ENCODE measurements around the gene KRT83. TPM values are rescaled to one million over a fixed set of nuclear protein-coding genes. Genes with fewer than 3 reads are reported as not detected.
"Not testable (repeated sequence)": the region's sequence is repeated elsewhere in the genome, so short reads cannot be mapped to it uniquely, and the experiment has no call there.

KRT83 gene
- total RNA-seq, 1 donor: not detected

DNA sequence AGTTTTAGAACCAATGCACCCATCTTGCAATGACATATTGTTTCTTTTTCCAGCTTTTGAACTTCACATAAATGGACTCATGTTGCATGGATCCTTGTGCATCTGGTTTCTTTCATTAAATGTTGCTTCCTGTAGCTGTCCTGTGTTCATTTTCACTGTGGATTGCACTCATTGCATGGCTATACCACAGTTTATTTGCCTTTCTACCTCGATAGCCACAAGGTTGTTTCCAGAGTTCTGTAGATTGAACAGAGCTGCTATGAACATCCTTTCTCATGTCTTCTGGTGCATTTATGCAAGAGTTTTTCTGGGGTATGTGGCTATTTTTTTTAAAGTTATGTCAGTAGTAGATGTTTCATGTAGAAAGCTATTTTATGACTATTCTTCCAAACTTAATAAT lies 26.4 kb downstream of the KRT83 start:
- Histone ChIP-seq H3K4me3 (ENCODE audit: insufficient read depth, low read length) (no peak overlapping the region), H2AFZ (ENCODE audit: low read length) (no peak overlapping the region), H3K79me2 (ENCODE audit: insufficient read depth, low read length) (no peaks in the 10 kb centered on the region), H3K4me2 (ENCODE audit: insufficient read depth, low read length) (no peak overlapping the region), H3K9me3 (ENCODE audit: low read depth, low read length) (no peaks in the 10 kb centered on the region), H4K20me1 (ENCODE audit: insufficient read depth, low read length) (no peaks in the 10 kb centered on the region), H3K36me3 (ENCODE audit: insufficient read depth, low read length) (no peaks in the 10 kb centered on the region), H3K4me1 (ENCODE audit: insufficient read depth, low read length) (no peaks in the 10 kb centered on the region), H3K27me3 (ENCODE audit: insufficient read depth, low read length) (peaks cover 7% of the 10 kb centered on the region), H3K27ac (ENCODE audit: low read depth, low read length) (no peak overlapping the region)
- DNase-seq (ENCODE audit: insufficient read length, low spot score, missing footprints): no peak
- TF ChIP-seq, protein P1, sequence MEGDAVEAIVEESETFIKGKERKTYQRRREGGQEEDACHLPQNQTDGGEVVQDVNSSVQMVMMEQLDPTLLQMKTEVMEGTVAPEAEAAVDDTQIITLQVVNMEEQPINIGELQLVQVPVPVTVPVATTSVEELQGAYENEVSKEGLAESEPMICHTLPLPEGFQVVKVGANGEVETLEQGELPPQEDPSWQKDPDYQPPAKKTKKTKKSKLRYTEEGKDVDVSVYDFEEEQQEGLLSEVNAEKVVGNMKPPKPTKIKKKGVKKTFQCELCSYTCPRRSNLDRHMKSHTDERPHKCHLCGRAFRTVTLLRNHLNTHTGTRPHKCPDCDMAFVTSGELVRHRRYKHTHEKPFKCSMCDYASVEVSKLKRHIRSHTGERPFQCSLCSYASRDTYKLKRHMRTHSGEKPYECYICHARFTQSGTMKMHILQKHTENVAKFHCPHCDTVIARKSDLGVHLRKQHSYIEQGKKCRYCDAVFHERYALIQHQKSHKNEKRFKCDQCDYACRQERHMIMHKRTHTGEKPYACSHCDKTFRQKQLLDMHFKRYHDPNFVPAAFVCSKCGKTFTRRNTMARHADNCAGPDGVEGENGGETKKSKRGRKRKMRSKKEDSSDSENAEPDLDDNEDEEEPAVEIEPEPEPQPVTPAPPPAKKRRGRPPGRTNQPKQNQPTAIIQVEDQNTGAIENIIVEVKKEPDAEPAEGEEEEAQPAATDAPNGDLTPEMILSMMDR (IDR thresholded peaks at IDR 0.05; ENCODE audit: extremely low read depth, low read depth, low read length): no peak

DNA sequence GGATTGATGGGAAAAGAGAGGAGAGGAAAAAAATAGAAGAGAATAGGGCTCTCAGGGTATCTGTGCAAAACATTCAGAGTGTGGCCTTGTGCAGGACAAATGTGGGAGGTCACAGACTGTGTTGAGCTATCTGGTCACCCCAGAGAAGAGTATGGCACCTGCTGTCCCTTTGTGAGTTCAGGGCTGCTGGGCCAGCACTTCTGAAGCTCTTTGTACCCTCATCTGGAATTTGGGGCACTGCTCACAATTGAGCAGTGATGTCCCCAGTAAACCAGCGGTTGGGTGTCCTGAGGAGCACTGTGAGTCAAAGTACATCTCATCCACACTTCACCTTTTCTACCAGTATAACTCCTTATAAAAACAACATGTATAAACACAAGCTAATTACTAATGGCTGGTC lies 27.3 kb downstream of the KRT83 start:
- no peaks in the 10 kb centered on the region for H3K9me3 ChIP-seq (ENCODE audit: low read depth, low read length)
- H3K4me1 ChIP-seq (ENCODE audit: insufficient read depth, low read length): no peaks in the 10 kb centered on the region
- H2AFZ ChIP-seq (ENCODE audit: low read length): no peak overlapping the region
- DNase-seq (ENCODE audit: insufficient read length, low spot score, missing footprints): peak; percentile 74
- H3K27ac ChIP-seq (ENCODE audit: low read depth, low read length): no peak overlapping the region
- H3K4me2 ChIP-seq (ENCODE audit: insufficient read depth, low read length): no peak overlapping the region
- TF ChIP-seq, protein P1 (IDR thresholded peaks at IDR 0.05; ENCODE audit: extremely low read depth, low read depth, low read length): no peak
- H3K4me3 ChIP-seq (ENCODE audit: insufficient read depth, low read length): no peak overlapping the region
- H3K36me3 ChIP-seq (ENCODE audit: insufficient read depth, low read length): no peaks in the 10 kb centered on the region
- no peaks in the 10 kb centered on the region for H3K79me2 ChIP-seq (ENCODE audit: insufficient read depth, low read length)
- peaks cover 7% of the 10 kb centered on the region for H3K27me3 ChIP-seq (ENCODE audit: insufficient read depth, low read length)
- H4K20me1 ChIP-seq (ENCODE audit: insufficient read depth, low read length): no peaks in the 10 kb centered on the region

DNA sequence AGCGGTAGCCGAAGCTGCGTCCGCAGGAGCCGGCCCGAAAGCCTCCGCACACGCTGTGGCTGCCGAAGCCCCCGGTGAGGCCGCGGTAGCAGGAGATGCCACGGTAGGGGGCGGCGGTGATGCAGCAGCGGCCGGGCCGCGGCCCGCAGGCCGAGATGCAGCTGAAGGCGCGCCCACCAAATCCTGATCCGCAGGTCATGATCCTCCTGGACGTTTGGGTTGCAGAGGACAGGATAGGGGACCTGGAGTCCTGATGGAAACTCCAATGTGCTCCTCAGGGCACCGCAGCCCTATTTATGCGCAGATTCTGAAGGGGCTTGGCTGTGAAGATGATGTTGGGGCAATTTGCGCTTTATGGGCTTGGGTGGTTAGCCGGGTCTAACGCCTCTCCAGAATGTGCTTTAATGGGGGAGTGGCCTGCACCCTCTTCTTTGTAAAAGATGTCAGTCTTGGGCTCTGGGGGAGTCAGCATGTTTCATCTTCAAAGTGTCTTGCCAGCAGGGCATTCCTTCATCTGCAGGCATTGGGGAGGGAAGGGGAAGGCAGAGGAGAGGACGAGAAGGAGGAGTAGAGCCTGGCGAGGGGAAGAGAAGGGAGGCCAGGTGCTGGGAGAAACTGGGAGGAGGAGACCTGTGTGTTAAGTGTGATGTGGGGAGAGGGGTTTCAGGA lies 29.8 kb downstream of the KRT83 start, which contains the start of gene KRT81:
TSS of gene KRT81 (minus strand) at position 268 of the 669 bp plus-strand sequence. CDS start at position 199, 69 bp downstream.
- Histone ChIP-seq H3K4me1 (ENCODE audit: insufficient read depth, low read length) (peaks cover 4% of the 10 kb centered on the region), H3K27ac (ENCODE audit: low read depth, low read length) (no peak within 1 kb of the TSS), H3K36me3 (ENCODE audit: insufficient read depth, low read length) (no peaks in the 10 kb centered on the region), H3K79me2 (ENCODE audit: insufficient read depth, low read length) (no peaks in the 10 kb centered on the region), H4K20me1 (ENCODE audit: insufficient read depth, low read length) (no peaks in the 10 kb centered on the region), H3K9me3 (ENCODE audit: low read depth, low read length) (no peaks in the 10 kb centered on the region), H2AFZ (ENCODE audit: low read length) (no peak within 1 kb of the TSS), H3K4me3 (ENCODE audit: insufficient read depth, low read length) (no peak within 1 kb of the TSS), H3K27me3 (ENCODE audit: insufficient read depth, low read length) (no peaks in the 10 kb centered on the region), H3K4me2 (ENCODE audit: insufficient read depth, low read length) (no peak within 1 kb of the TSS)
- no peak for DNase-seq (ENCODE audit: insufficient read length, low spot score, missing footprints)
- TF ChIP-seq, protein P1 (IDR thresholded peaks at IDR 0.05; ENCODE audit: extremely low read depth, low read depth, low read length): no peak

DNA sequence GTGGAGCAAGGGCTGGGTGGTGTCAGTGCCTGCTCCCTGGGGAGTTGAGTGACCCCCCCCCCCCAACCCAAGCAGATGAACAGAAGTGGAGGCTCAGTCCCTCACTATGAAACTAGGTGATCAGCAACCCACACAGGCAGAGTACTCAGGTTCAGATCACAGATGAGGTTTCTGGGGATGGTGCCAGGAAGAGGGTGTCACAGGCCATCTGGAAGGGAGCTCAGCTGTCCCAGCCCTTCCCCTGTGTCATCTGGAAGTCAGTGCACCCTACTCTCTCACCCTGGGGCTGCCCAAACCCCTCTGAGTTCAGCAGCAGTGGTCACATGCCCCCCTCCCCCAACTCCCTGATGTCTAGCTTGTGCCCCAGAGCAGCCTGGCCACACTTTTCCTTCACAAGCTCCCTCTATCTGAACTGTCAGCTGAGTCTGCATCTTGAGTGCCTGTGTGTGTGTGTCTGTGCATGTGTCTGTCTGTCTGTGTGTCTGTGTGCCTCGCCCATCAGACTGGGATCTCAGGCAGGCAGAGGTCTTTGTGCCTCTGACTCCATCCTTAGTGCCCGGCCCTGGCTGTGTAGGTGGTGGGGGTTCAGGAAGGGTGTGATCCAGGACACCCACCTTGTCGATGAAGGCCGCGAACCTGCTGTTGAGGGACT lies 30.6 kb downstream of the KRT83 start:
- not testable (repeated sequence) for H3K36me3 ChIP-seq (ENCODE audit: insufficient read depth, low read length); H3K4me2 ChIP-seq (ENCODE audit: insufficient read depth, low read length); H2AFZ ChIP-seq (ENCODE audit: low read length); DNase-seq (ENCODE audit: insufficient read length, low spot score, missing footprints); H3K79me2 ChIP-seq (ENCODE audit: insufficient read depth, low read length); H3K4me3 ChIP-seq (ENCODE audit: insufficient read depth, low read length); H3K27me3 ChIP-seq (ENCODE audit: insufficient read depth, low read length); H3K27ac ChIP-seq (ENCODE audit: low read depth, low read length); H4K20me1 ChIP-seq (ENCODE audit: insufficient read depth, low read length); H3K9me3 ChIP-seq (ENCODE audit: low read depth, low read length); H3K4me1 ChIP-seq (ENCODE audit: insufficient read depth, low read length)

DNA sequence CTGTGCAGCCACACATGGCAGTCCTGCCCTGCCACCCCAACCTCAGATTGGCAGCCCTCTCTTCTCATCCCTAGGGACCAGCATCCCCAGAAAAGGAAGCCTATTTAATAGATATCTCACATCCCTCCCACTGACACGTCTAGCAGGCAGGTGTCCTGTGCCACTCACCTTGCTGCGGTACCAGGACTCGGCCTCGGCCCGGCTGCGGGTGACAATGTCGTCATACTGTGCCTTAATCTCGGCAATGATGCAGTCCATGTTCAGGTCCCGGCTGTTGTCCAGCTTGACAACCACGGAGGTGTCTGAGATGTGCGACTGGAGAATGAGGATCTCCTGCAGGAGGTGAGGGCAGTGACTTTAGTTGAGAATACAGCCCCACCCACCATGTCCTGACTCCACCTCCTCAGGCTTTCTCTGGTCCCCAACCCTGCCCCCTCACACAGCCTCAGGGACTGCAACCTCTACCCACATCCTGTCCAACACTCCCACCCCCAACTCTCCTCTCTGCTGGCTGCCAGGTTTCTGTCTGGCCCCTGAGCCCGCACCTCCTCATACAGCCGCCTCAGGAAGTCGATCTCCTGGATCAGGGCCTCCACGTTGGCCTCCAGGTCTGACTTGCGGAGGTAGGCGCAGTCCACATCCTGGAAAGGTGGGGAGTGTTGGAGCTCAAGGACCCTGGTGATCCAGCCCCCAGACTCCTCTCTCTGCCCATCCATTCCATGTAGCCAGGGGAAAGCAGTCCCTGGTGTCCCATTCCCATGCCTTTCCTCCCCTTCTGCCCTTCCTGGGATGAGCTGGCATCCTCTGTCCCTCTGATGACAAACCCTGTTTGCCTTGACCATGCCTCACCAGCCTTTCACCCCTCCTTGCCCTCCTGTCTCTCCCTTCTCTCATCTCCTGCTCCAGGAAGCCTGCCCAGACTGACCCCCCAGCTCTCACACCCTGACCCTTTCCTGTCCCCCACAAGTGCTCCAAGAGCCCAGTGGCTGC lies 33.1 kb downstream of the KRT83 start:
- H4K20me1 ChIP-seq (ENCODE audit: insufficient read depth, low read length); H3K9me3 ChIP-seq (ENCODE audit: low read depth, low read length); H3K79me2 ChIP-seq (ENCODE audit: insufficient read depth, low read length); H3K27me3 ChIP-seq (ENCODE audit: insufficient read depth, low read length); H3K4me3 ChIP-seq (ENCODE audit: insufficient read depth, low read length); DNase-seq (ENCODE audit: insufficient read length, low spot score, missing footprints); H2AFZ ChIP-seq (ENCODE audit: low read length); H3K4me2 ChIP-seq (ENCODE audit: insufficient read depth, low read length); H3K27ac ChIP-seq (ENCODE audit: low read depth, low read length); H3K36me3 ChIP-seq (ENCODE audit: insufficient read depth, low read length): not testable (repeated sequence)
- H3K4me1 ChIP-seq (ENCODE audit: insufficient read depth, low read length): peaks cover 18% of the 10 kb centered on the region
